ENCODE measurements around the gene RBBP8NL.

The RBBP8NL gene

DNA sequence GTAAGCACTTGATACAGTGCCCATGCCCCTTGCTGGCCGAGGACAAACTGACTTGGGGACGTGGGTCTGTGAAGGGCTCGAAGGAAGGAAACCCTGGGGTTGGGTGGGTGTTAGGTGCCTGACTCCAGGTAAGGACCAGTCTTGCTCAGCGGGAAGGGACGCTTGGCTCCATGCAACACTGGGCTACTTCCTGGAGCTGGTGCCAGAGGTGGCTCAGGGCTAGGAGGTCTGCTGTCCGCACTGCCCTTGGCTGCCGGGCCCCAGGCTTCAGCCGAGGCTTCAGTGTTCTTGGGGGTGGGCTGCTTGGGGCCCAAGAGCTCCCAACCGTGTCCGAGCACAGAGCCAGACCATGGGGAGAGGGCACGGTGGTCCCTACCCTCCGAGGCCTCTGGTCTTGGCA lies 43.1 kb upstream of the RBBP8NL start:
- Histone ChIP-seq H3K27me3 (ENCODE audit: control insufficient read depth in 5 of 5, insufficient read depth in 4 of 5, low read length in 5 of 5) (peaks cover 37 to 85% (median 56%) of the 10 kb centered on the region in 5 donors), H3K4me1 (ENCODE audit: control insufficient read depth in 5 of 5, insufficient read depth in 5 of 5, low read length in 5 of 5) (peaks cover 0 to 3% (median 3%) of the 10 kb centered on the region in 5 donors), H3K4me3 (ENCODE audit: low read depth in 1 of 5, low read length in 5 of 5) (no peak overlapping the region), H3K27ac (ENCODE audit: low read depth, low read length) (no peak overlapping the region), H3K9me3 (ENCODE audit: control insufficient read depth in 5 of 5, low read length in 5 of 5) (no peaks in the 10 kb centered on the region), H3K9ac (ENCODE audit: low read length in 5 of 5) (no peak overlapping the region), H3K36me3 (ENCODE audit: control insufficient read depth in 5 of 5, insufficient read depth in 5 of 5, low read length in 5 of 5) (no peaks in the 10 kb centered on the region)

DNA sequence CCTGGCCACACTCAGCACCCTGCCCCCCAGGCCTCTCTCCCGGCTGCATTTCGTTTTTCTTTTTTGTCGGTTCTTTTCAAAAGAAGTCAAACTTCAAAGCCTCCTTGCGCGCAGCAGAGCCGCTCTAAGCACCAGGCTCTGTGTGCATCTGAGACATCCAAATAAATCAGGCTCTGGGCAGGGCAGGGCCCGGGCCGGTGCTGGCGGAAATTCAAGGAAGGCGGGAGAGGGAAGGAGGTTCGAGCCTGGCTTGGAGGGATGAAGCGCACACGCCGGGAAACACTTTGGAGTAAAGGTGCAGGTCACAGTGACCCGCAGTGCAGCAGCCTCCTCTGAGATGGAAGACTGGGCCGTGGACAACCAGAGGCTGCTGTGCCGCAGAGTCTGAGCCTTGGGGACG lies 42.7 kb upstream of the RBBP8NL start:
- Histone ChIP-seq H3K4me1 (ENCODE audit: control insufficient read depth in 5 of 5, insufficient read depth in 5 of 5, low read length in 5 of 5) (no peaks in the 10 kb centered on the region), H3K9me3 (ENCODE audit: control insufficient read depth in 5 of 5, low read length in 5 of 5) (no peaks in the 10 kb centered on the region), H3K4me3 (ENCODE audit: low read depth in 1 of 5, low read length in 5 of 5) (no peak overlapping the region), H3K9ac (ENCODE audit: low read length in 5 of 5) (no peak overlapping the region), H3K27ac (ENCODE audit: low read depth, low read length) (no peak overlapping the region), H3K27me3 (ENCODE audit: control insufficient read depth in 5 of 5, insufficient read depth in 4 of 5, low read length in 5 of 5) (peaks cover 33 to 82% (median 52%) of the 10 kb centered on the region in 5 donors), H3K36me3 (ENCODE audit: control insufficient read depth in 5 of 5, insufficient read depth in 5 of 5, low read length in 5 of 5) (no peaks in the 10 kb centered on the region)

DNA sequence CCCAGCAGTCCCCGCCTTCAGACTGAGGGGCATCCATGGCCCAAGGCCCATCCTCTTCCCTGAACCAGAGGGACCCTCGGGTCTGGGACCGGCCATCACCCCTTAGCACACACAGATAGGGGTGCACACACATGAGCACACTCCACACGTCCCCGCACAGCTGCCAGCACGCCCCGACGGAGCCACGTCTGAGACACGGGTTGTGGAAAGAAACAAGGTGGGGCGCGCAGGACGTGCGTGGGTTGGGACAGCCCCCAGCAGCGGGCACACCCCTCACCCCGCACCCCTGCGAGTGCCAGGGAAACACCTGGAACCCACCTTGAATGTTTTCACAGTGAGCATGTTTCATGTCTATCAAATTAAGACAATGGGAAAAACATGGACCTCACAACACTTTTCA lies 42.0 kb upstream of the RBBP8NL start:
- Histone ChIP-seq H3K36me3 (ENCODE audit: control insufficient read depth in 5 of 5, insufficient read depth in 5 of 5, low read length in 5 of 5) (no peaks in the 10 kb centered on the region), H3K27ac (ENCODE audit: low read depth, low read length) (no peak overlapping the region), H3K9ac (ENCODE audit: low read length in 5 of 5) (no peak overlapping the region), H3K4me1 (ENCODE audit: control insufficient read depth in 5 of 5, insufficient read depth in 5 of 5, low read length in 5 of 5) (no peaks in the 10 kb centered on the region), H3K9me3 (ENCODE audit: control insufficient read depth in 5 of 5, low read length in 5 of 5) (no peaks in the 10 kb centered on the region), H3K4me3 (ENCODE audit: low read depth in 1 of 5, low read length in 5 of 5) (no peak overlapping the region), H3K27me3 (ENCODE audit: control insufficient read depth in 5 of 5, insufficient read depth in 4 of 5, low read length in 5 of 5) (peaks cover 29 to 76% (median 48%) of the 10 kb centered on the region in 5 donors)

DNA sequence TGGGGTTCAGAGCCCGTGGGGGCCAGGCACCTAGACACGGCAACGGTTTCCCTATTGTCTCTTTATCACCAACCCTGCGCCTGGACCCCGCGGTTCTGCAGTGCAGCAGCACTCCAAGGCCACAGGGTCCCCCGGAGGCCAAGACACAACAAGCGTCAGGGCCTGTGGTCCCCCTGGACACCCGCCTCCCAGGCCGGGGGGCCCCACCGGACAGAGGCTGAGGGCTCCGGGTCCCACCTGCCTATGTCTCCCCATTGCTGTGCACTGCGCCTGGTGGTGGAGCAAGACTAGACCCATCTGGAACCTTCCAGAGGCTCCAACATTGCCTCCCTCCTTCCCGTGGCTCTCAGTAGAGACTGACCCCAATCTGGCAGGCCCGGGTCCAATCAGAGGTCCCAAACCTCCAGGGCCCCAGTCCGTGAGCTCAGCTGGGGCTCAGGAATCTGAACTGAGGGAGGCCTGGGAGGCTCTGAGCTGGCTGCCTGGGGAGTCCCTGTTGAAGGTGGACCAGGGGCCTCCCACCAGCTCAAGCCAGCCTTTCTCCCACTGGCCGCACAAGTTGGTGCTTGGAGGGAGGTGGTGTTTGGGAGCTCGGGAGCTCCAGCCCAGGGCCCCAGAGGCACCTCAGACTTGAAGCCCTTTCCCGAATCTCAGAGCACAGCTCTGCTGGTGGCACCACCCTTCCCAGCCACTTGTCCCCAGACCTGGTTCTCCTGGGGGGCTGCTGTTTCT lies 39.6 kb upstream of the RBBP8NL start:
- no peak overlapping the region for H3K9ac ChIP-seq (ENCODE audit: low read length in 5 of 5)
- H3K4me3 ChIP-seq (ENCODE audit: low read depth in 1 of 5, low read length in 5 of 5), result no peak overlapping the region
- no peaks in the 10 kb centered on the region for H3K9me3 ChIP-seq (ENCODE audit: control insufficient read depth in 5 of 5, low read length in 5 of 5)
- H3K36me3 ChIP-seq (ENCODE audit: control insufficient read depth in 5 of 5, insufficient read depth in 5 of 5, low read length in 5 of 5), result no peaks in the 10 kb centered on the region
- peaks cover 27 to 58% (median 28%) of the 10 kb centered on the region in 5 donors for H3K27me3 ChIP-seq (ENCODE audit: control insufficient read depth in 5 of 5, insufficient read depth in 4 of 5, low read length in 5 of 5)
- no peaks in the 10 kb centered on the region for H3K4me1 ChIP-seq (ENCODE audit: control insufficient read depth in 5 of 5, insufficient read depth in 5 of 5, low read length in 5 of 5)
- H3K27ac ChIP-seq (ENCODE audit: low read depth, low read length), result no peak overlapping the region

DNA sequence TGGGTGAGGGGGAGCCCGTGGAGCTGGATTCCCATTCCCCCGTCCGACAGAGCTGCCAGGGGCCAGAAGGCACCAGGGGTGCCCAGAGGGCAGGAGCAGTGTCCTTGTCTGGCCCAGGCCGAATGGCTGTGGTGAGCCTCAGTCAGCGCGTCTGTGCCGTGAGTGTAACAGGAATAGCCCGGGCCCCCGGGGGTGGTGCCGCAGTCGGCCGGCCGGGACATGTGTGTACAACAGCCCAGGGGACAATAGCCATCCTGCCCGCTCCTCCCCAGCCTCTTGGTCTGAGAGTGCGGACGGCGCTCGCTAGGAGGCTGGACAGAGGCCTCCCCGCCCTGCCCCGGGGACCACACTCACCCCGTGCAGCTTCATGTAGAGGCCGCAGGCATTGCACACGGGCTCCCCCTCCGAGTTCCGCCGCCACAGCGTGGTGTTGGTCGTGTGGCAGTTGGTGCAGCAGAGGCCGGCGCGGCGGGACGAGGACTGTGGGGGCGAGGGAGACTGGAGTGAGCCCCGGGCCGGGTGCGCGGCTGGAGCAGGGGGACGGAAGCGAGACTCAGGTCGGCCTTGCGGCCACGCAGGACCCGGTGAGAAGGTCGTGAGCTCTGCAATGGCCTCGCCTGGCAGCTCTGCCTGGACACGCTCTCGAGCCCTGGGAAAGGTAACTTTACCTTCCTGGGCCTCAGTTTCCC lies 38.9 kb upstream of the RBBP8NL start:
- Histone ChIP-seq H3K27ac (ENCODE audit: low read depth, low read length) (no peak overlapping the region), H3K4me1 (ENCODE audit: control insufficient read depth in 5 of 5, insufficient read depth in 5 of 5, low read length in 5 of 5) (no peaks in the 10 kb centered on the region), H3K27me3 (ENCODE audit: control insufficient read depth in 5 of 5, insufficient read depth in 4 of 5, low read length in 5 of 5) (peaks cover 28 to 58% (median 34%) of the 10 kb centered on the region in 5 donors), H3K36me3 (ENCODE audit: control insufficient read depth in 5 of 5, insufficient read depth in 5 of 5, low read length in 5 of 5) (no peaks in the 10 kb centered on the region), H3K9me3 (ENCODE audit: control insufficient read depth in 5 of 5, low read length in 5 of 5) (no peaks in the 10 kb centered on the region), H3K4me3 (ENCODE audit: low read depth in 1 of 5, low read length in 5 of 5) (no peak overlapping the region), H3K9ac (ENCODE audit: low read length in 5 of 5) (no peak overlapping the region)

DNA sequence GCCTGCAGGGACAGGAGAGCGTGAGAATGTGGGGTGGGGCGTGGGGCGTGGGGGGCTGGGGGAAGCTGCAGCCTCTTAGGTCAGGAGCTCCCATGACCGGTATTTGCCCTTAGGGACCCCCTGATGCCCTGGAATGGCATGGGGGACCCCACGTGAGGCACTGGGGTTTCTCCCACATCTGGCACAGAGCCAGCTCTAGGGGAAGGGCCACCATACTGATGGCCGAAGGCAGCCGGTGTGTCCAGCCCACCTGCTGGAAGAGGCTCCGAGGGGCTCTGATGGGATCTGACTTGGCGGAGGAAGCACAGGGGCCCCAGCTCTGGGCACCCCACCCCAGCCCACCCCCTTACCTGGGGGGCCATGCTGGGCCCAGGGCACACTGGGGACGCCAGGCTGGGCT lies 37.7 kb upstream of the RBBP8NL start:
- Histone ChIP-seq H3K9ac (ENCODE audit: low read length in 5 of 5) (no peak overlapping the region), H3K4me1 (ENCODE audit: control insufficient read depth in 5 of 5, insufficient read depth in 5 of 5, low read length in 5 of 5) (no peaks in the 10 kb centered on the region), H3K9me3 (ENCODE audit: control insufficient read depth in 5 of 5, low read length in 5 of 5) (no peaks in the 10 kb centered on the region), H3K4me3 (ENCODE audit: low read depth in 1 of 5, low read length in 5 of 5) (no peak overlapping the region), H3K27me3 (ENCODE audit: control insufficient read depth in 5 of 5, insufficient read depth in 4 of 5, low read length in 5 of 5) (peaks cover 27 to 57% (median 29%) of the 10 kb centered on the region in 5 donors), H3K27ac (ENCODE audit: low read depth, low read length) (no peak overlapping the region), H3K36me3 (ENCODE audit: control insufficient read depth in 5 of 5, insufficient read depth in 5 of 5, low read length in 5 of 5) (no peaks in the 10 kb centered on the region)

DNA sequence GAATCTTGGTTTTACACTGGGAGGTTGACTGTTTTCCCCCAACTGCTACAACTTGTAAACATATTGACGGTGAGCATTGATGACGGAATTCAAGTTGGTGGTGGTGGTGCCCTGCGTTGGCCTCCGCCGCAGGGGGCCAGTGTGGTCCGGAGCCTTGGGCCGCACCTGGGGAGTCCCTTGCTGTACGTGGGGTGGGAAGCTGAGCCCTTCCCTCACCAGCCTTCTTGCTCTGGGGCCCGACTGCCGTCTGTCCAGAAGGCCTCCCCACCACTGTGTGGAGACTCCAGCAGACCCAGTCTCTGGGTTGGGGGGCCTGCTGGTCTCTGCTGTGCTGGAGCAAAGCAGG lies 37.1 kb upstream of the RBBP8NL start:
- Histone ChIP-seq H3K4me3 (ENCODE audit: low read depth in 1 of 5, low read length in 5 of 5) (no peak overlapping the region), H3K4me1 (ENCODE audit: control insufficient read depth in 5 of 5, insufficient read depth in 5 of 5, low read length in 5 of 5) (no peaks in the 10 kb centered on the region), H3K27me3 (ENCODE audit: control insufficient read depth in 5 of 5, insufficient read depth in 4 of 5, low read length in 5 of 5) (peaks cover 24 to 55% (median 27%) of the 10 kb centered on the region in 5 donors), H3K9ac (ENCODE audit: low read length in 5 of 5) (no peak overlapping the region), H3K27ac (ENCODE audit: low read depth, low read length) (no peak overlapping the region), H3K36me3 (ENCODE audit: control insufficient read depth in 5 of 5, insufficient read depth in 5 of 5, low read length in 5 of 5) (no peaks in the 10 kb centered on the region), H3K9me3 (ENCODE audit: control insufficient read depth in 5 of 5, low read length in 5 of 5) (no peaks in the 10 kb centered on the region)

DNA sequence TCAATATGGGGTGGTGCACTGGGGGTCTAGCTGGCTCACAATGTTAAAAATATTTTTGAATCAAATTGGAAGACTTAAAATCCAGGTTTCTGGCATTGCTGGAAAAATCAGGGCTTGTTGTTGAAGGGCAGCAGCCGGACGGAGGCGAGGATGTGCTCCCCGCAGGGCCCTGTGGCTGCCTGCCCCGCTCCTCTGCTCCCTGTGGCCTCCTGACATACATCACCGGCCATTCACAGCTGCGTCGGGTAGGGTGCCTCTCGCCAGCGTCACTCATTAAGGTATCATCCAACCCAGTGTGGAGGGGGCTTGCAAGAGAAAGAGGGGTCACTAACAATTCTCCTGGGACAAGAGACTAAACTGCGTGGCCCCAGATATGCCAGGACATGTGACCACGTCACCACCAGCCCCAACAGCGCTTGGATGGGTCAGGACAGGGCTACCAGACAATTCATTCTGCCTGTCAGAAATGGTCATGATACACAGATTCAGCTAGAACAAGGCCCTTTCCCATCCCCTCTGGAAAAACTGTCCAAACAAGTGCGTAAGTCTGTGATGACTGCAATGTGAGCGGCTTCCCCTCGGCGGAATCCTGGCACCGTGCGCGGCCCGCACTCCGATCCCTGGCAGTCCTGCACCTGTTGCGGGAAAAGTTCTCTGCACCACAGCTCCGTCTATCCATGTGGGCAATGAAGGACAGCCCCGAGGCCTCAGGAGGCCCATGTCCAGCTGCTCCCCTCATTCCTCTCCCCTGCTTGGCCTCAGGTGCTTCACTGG lies 36.5 kb upstream of the RBBP8NL start:
- peaks cover 21 to 54% (median 30%) of the 10 kb centered on the region in 5 donors for H3K27me3 ChIP-seq (ENCODE audit: control insufficient read depth in 5 of 5, insufficient read depth in 4 of 5, low read length in 5 of 5)

DNA sequence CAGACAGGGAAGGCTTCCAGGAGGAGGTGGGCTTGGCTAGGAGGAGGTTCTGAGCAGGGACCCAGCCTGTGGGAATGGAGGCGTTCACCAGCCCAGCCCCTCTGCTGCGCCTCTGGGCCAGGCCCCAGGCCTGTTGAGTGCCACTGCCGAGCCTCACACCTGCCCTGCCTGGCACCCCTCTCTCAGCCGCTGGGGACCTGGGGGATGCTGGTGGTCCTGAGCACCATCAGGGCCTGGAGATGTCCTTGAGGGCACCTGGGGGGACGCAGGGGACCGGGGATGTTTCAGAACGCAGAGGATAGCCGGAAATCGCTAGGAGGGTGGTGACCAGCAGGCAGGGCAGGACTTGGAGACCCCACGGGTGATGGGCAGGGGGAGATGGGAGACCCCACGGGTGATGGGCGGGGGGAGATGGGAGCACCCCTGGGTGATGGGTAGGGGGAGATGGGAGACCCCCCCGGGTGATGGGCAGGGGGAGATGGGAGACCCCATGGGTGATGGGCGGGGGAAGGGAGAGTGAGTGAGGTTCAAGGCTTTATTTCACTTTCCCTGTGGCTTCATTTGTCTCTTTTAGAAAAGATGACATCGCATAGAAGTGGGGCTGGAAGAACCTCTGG lies 35.7 kb upstream of the RBBP8NL start:
- Histone ChIP-seq H3K9ac (ENCODE audit: low read length in 5 of 5) (no peak overlapping the region), H3K4me3 (ENCODE audit: low read depth in 1 of 5, low read length in 5 of 5) (no peak overlapping the region), H3K36me3 (ENCODE audit: control insufficient read depth in 5 of 5, insufficient read depth in 5 of 5, low read length in 5 of 5) (no peaks in the 10 kb centered on the region), H3K27me3 (ENCODE audit: control insufficient read depth in 5 of 5, insufficient read depth in 4 of 5, low read length in 5 of 5) (peaks cover 23 to 52% (median 30%) of the 10 kb centered on the region in 5 donors), H3K27ac (ENCODE audit: low read depth, low read length) (no peak overlapping the region), H3K4me1 (ENCODE audit: control insufficient read depth in 5 of 5, insufficient read depth in 5 of 5, low read length in 5 of 5) (no peaks in the 10 kb centered on the region), H3K9me3 (ENCODE audit: control insufficient read depth in 5 of 5, low read length in 5 of 5) (no peaks in the 10 kb centered on the region)

More for the DNA sequence above, 36.5 kb upstream of the RBBP8NL start:
- H3K9ac ChIP-seq (ENCODE audit: low read length in 5 of 5), result no peak overlapping the region
- H3K4me1 ChIP-seq (ENCODE audit: control insufficient read depth in 5 of 5, insufficient read depth in 5 of 5, low read length in 5 of 5), result no peaks in the 10 kb centered on the region
- H3K9me3 ChIP-seq (ENCODE audit: control insufficient read depth in 5 of 5, low read length in 5 of 5), result no peaks in the 10 kb centered on the region
- no peaks in the 10 kb centered on the region for H3K36me3 ChIP-seq (ENCODE audit: control insufficient read depth in 5 of 5, insufficient read depth in 5 of 5, low read length in 5 of 5)
- H3K27ac ChIP-seq (ENCODE audit: low read depth, low read length), result no peak overlapping the region
- no peak overlapping the region for H3K4me3 ChIP-seq (ENCODE audit: low read depth in 1 of 5, low read length in 5 of 5)

Data from subcutaneous abdominal adipose tissue (tissue), 5 donors.